ENCODE measurements around the gene IFITM5. TPM values are rescaled to one million over a fixed set of nuclear protein-coding genes. Genes with fewer than 3 reads are reported as not detected.
"Not testable (repeated sequence)": the region's sequence is repeated elsewhere in the genome, so short reads cannot be mapped to it uniquely, and the experiment has no call there.

The IFITM5 gene
- total and polyA plus RNA-seq, 2 donors from 2014 or later, result not detected

DNA sequence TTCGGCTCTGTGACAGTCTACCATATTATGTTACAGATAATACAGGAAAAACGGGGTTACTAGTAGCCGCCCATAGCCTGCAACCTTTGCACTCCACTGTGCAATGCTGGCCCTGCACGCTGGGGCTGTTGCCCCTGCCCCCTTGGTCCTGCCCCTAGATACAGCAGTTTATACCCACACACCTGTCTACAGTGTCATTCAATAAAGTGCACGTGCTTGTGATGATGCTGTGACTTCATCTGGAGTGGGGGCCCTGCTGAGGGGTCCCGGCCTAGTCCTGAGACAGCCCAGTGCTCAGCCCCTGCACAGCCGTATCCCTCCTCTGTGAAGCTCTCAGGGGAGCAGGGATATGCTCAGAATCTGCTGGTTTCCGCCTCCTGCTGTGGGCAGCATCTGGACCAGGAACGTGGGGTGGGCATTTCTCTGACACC, 15.7 kb upstream of the IFITM5 start:
- H3K27ac ChIP-seq (ENCODE audit: low read depth in 2 of 2, low read length in 2 of 2), result peak overlapping the region; percentile 63 to 81
- H3K4me1 ChIP-seq (ENCODE audit: control insufficient read depth in 2 of 3, insufficient read depth in 2 of 3, low read depth in 1 of 3, low read length in 3 of 3), result peaks cover 3 to 24% (median 7%) of the 10 kb centered on the region in 3 donors
- intact Hi-C loops (cut with DNase I), result no loop called here
- peak overlapping the region in 2 of 3 donors; percentile 73 to 82 for H3K4me3 ChIP-seq (ENCODE audit: low read length in 3 of 3)
- no peaks in the 10 kb centered on the region for H3K36me3 ChIP-seq (ENCODE audit: control insufficient read depth in 2 of 3, insufficient read depth in 3 of 3, low read length in 3 of 3)
- peak overlapping the region in 2 of 3 donors; percentile 58 to 85 for H3K9ac ChIP-seq (ENCODE audit: low read length in 3 of 3)
- FAIRE-seq (no peak), DNase-seq (peak in 1 of 5 donors; percentile 54)
- peaks cover 4% of the 10 kb centered on the region for H3K27me3 ChIP-seq (ENCODE audit: control insufficient read depth, insufficient read depth, low read length)
- TF ChIP-seq, protein P1, sequence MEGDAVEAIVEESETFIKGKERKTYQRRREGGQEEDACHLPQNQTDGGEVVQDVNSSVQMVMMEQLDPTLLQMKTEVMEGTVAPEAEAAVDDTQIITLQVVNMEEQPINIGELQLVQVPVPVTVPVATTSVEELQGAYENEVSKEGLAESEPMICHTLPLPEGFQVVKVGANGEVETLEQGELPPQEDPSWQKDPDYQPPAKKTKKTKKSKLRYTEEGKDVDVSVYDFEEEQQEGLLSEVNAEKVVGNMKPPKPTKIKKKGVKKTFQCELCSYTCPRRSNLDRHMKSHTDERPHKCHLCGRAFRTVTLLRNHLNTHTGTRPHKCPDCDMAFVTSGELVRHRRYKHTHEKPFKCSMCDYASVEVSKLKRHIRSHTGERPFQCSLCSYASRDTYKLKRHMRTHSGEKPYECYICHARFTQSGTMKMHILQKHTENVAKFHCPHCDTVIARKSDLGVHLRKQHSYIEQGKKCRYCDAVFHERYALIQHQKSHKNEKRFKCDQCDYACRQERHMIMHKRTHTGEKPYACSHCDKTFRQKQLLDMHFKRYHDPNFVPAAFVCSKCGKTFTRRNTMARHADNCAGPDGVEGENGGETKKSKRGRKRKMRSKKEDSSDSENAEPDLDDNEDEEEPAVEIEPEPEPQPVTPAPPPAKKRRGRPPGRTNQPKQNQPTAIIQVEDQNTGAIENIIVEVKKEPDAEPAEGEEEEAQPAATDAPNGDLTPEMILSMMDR (IDR thresholded peaks at IDR 0.05; ENCODE audit: borderline replicate concordance, extremely low read depth, insufficient read depth), result no peak
- no peaks in the 10 kb centered on the region for H3K9me3 ChIP-seq (ENCODE audit: control insufficient read depth in 2 of 3, insufficient read depth in 1 of 3, low read length in 3 of 3)

DNA sequence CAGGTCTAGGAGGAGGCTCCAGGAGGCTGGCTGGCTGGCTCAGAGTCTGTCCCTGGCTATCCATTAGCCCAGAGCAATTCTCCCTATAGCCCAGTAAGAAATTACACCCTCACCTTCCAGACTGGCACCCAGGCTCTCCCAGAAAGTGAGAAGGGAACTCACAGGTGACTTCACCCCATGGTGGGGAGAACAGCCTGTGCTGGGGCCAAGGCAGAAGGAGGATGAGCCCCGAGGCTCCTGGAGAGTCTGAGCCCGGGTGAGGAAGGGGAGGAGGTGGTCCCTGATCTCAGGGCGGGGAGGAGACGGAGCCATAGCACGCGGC, 15.2 kb upstream of the IFITM5 start:
- intact Hi-C loops (cut with DNase I); H3K27me3 ChIP-seq (ENCODE audit: control insufficient read depth, insufficient read depth, low read length); FAIRE-seq; H3K36me3 ChIP-seq (ENCODE audit: control insufficient read depth in 2 of 3, insufficient read depth in 3 of 3, low read length in 3 of 3); H3K9me3 ChIP-seq (ENCODE audit: control insufficient read depth in 2 of 3, insufficient read depth in 1 of 3, low read length in 3 of 3): not testable (repeated sequence)
- Histone ChIP-seq H3K9ac (ENCODE audit: low read length in 3 of 3) (peak overlapping the region; percentile 26 to 80 (median 32)), H3K4me1 (ENCODE audit: control insufficient read depth in 2 of 3, insufficient read depth in 2 of 3, low read depth in 1 of 3, low read length in 3 of 3) (peaks cover 3 to 21% (median 7%) of the 10 kb centered on the region in 3 donors), H3K27ac (ENCODE audit: low read depth in 2 of 2, low read length in 2 of 2) (peak overlapping the region; percentile 86 to 91), H3K4me3 (ENCODE audit: low read length in 3 of 3) (peak overlapping the region; percentile 64 to 82 (median 64))
- peak in 1 of 5 donors; percentile 46 for DNase-seq

DNA sequence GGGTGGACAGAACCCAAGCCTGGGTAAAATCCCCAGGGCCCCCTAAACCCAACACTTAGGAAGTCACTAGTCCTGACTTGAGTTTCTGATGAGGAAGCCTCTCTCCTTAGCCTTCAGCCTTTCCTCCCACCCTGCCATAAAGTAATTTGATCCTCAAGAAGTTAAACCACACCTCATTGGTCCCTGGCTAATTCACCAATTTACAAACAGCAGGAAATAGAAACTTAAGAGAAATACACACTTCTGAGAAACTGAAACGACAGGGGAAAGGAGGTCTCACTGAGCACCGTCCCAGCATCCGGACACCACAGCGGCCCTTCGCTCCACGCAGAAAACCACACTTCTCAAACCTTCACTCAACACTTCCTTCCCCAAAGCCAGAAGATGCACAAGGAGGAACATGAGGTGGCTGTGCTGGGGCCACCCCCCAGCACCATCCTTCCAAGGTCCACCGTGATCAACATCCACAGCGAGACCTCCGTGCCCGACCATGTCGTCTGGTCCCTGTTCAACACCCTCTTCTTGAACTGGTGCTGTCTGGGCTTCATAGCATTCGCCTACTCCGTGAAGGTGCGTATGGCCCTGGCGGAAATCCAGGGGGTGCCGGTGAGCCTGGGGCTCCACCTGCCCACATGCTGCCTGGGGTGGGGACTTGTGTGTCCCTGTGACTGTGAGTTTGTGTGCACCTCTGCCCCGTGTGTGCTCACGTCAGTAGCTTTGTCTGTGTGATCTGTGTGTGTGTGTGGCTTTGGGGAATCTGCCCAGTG, 14.6 kb upstream of the IFITM5 start, which contains the start of gene IFITM1:
IFITM1 (plus strand) TSS at position 254 of the 767 bp plus-strand sequence; CDS start at position 385, 131 bp downstream.
- FAIRE-seq, result no peak
- peaks cover 4% of the 10 kb centered on the region for H3K27me3 ChIP-seq (ENCODE audit: control insufficient read depth, insufficient read depth, low read length)
- TF ChIP-seq, protein P1 (IDR thresholded peaks at IDR 0.05; ENCODE audit: borderline replicate concordance, extremely low read depth, insufficient read depth), result no peak
- H3K9me3 ChIP-seq (ENCODE audit: control insufficient read depth in 2 of 3, insufficient read depth in 1 of 3, low read length in 3 of 3), result no peaks in the 10 kb centered on the region
- no peaks in the 10 kb centered on the region for H3K36me3 ChIP-seq (ENCODE audit: control insufficient read depth in 2 of 3, insufficient read depth in 3 of 3, low read length in 3 of 3)
- H3K9ac ChIP-seq (ENCODE audit: low read length in 3 of 3), result peak within 1 kb of the TSS; percentile 26 to 85 (median 80)
- DNase-seq, result peak in 3 of 5 donors; percentile 72 to 92 (median 89)
- peaks cover 3 to 20% (median 7%) of the 10 kb centered on the region in 3 donors for H3K4me1 ChIP-seq (ENCODE audit: control insufficient read depth in 2 of 3, insufficient read depth in 2 of 3, low read depth in 1 of 3, low read length in 3 of 3)
- H3K27ac ChIP-seq (ENCODE audit: low read depth in 2 of 2, low read length in 2 of 2), result peak within 1 kb of the TSS; percentile 86 to 91
- intact Hi-C loops (cut with DNase I), result no loop called here
- H3K4me3 ChIP-seq (ENCODE audit: low read length in 3 of 3), result peak within 1 kb of the TSS; percentile 64 to 82 (median 73)

DNA sequence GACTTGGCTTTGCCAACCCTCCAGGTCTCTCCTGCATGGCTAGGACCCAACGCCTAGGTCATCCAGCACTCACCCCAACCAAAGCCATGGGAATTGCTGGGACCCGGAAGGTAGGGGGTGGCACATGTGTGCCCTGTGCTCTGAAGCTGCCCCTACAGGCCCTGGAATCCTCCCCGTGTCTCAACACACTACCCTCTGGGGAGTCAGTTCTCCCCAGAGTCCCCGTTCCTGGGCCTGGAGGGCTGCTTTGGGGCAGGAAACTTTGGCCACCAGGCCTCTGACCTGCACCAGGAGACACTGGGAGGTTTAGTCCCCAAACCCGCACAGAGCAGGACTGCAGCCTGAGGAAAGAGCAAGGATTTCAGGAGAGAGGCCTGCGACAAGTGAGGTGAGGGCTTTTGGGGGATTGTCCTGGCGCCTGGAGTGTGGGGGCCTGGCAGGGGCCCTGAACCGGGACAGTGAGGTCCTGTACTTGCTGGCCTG, 14.0 kb upstream of the IFITM5 start:
- Histone ChIP-seq H3K9ac (ENCODE audit: low read length in 3 of 3) (peak overlapping the region in 2 of 3 donors; percentile 80), H3K9me3 (ENCODE audit: control insufficient read depth in 2 of 3, insufficient read depth in 1 of 3, low read length in 3 of 3) (no peaks in the 10 kb centered on the region), H3K27ac (ENCODE audit: low read depth in 2 of 2, low read length in 2 of 2) (peak overlapping the region; percentile 86 to 91), H3K4me3 (ENCODE audit: low read length in 3 of 3) (peak overlapping the region in 1 of 3 donors; percentile 82), H3K36me3 (ENCODE audit: control insufficient read depth in 2 of 3, insufficient read depth in 3 of 3, low read length in 3 of 3) (no peaks in the 10 kb centered on the region), H3K27me3 (ENCODE audit: control insufficient read depth, insufficient read depth, low read length) (peaks cover 4% of the 10 kb centered on the region), H3K4me1 (ENCODE audit: control insufficient read depth in 2 of 3, insufficient read depth in 2 of 3, low read depth in 1 of 3, low read length in 3 of 3) (peaks cover 3 to 20% (median 7%) of the 10 kb centered on the region in 3 donors)
- FAIRE-seq (no peak), DNase-seq (peak in 1 of 5 donors; percentile 75)
- intact Hi-C loops (cut with DNase I), result no loop called here
- TF ChIP-seq, protein P1 (IDR thresholded peaks at IDR 0.05; ENCODE audit: borderline replicate concordance, extremely low read depth, insufficient read depth), result no peak
